GM12864 (cell line): ENCODE data around the gene LRBA.

ENCODE experiments used
- DNase-seq: peaks from one replicate; pipeline ENCODE4 v3.0.0-alpha.2; 2011; ENCODE audit warnings: low read depth
- H3K4me3 ChIP-seq: 2 replicates; pipeline ENCODE4 v1.5.1; 2011; ENCODE audit warnings: mild to moderate bottlenecking, low read depth, low read length, control low read depth
- CTCF ChIP-seq: IDR thresholded peaks from 2 replicates; pipeline ENCODE4 v1.5.1; 2011; ENCODE audit warnings: low read depth, mild to moderate bottlenecking, moderate library complexity, low read length, control low read depth, inconsistent platforms; ENCODE audit errors: missing control alignments

Gene LRBA

GRCh38 chr4:150889306-150889705 lies 125.8 kb downstream of the LRBA start:
- TF ChIP-seq CTCF = no peak
- no peak for DNase-seq
- H3K4me3 ChIP-seq = no peak overlapping the region

DNA sequence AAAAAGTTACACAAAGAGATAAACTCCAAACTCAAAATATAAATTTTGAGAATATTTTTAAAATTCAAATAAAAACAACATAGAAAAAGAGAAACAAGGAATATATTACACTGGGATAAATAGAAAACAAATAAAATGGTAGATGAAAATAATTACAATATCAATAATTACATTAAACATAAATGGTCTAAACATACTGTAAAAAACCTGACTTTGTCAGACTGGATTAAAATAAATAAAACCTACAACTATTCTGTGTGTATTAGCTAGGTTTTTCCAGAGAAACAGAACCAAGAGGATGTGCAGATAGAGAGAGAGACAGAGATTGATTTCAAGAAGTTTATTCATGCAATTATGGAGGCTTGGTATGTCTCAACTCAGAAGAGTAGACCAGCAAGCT lies 126.5 kb downstream of the LRBA start:
- no peak for TF ChIP-seq CTCF
- no peak for DNase-seq
- no peak overlapping the region for H3K4me3 ChIP-seq

- no peak for DNase-seq
- H3K4me3 ChIP-seq = no peak overlapping the region
- TF ChIP-seq CTCF = no peak
These were observed 126.9 kb downstream of the LRBA start for GRCh38 chr4:150888217-150888616.

GRCh38 chr4:150886597-150886996 lies 128.5 kb downstream of the LRBA start:
- no peak overlapping the region for H3K4me3 ChIP-seq
- TF ChIP-seq CTCF = no peak
- DNase-seq = no peak

- H3K4me3 ChIP-seq = no peak overlapping the region
- TF ChIP-seq CTCF = no peak
- no peak for DNase-seq
These were observed 130.5 kb downstream of the LRBA start for GRCh38 chr4:150884625-150885024.

GRCh38 chr4:150875367-150875766 lies 139.7 kb downstream of the LRBA start:
- DNase-seq = no peak
- TF ChIP-seq CTCF = no peak
- H3K4me3 ChIP-seq = no peak overlapping the region

- TF ChIP-seq CTCF = no peak
- no peak overlapping the region for H3K4me3 ChIP-seq
- DNase-seq = no peak
These were observed 140.5 kb downstream of the LRBA start for GRCh38 chr4:150874338-150875226.
